HEK293T (cell line): ENCODE data around the gene ZNF597.

Source experiments
- ARNT ChIP-seq: fragments of 450-650 bp; IDR thresholded peaks from 2 replicates; pipeline ENCODE4 v1.6.1; 2017; ENCODE audit warnings: mild to moderate bottlenecking
- BHLHE40 ChIP-seq: fragments of 450-650 bp; IDR thresholded peaks from 2 replicates; pipeline ENCODE4 v1.6.1; 2016; ENCODE audit warnings: mild to moderate bottlenecking, moderate library complexity, borderline replicate concordance
- FOXA1 ChIP-seq: fragments of 450-650 bp; IDR thresholded peaks from 2 replicates; pipeline ENCODE4 v1.6.1; 2016; ENCODE audit warnings: mild to moderate bottlenecking
- FOXK2 ChIP-seq: fragments of 450-650 bp; IDR thresholded peaks from 2 replicates; pipeline ENCODE4 v1.6.1; 2016; ENCODE audit warnings: mild to moderate bottlenecking
- NFRKB ChIP-seq: fragments of 450-650 bp; IDR thresholded peaks from 2 replicates; pipeline ENCODE4 v1.6.1; 2016; ENCODE audit warnings: mild to moderate bottlenecking, moderate library complexity
- PKNOX1 ChIP-seq: fragments of 450-650 bp; IDR thresholded peaks from 2 replicates; pipeline ENCODE4 v1.6.1; 2016
- TARDBP ChIP-seq: fragments of 450-650 bp; IDR thresholded peaks from 2 replicates; pipeline ENCODE4 v1.6.1; 2016

- no peak for TF ChIP-seq FOXA1
- no peak for TF ChIP-seq ARNT
- TF ChIP-seq TARDBP: no peak
- no peak for TF ChIP-seq FOXK2
- no peak for TF ChIP-seq BHLHE40
- no peak for TF ChIP-seq NFRKB
- no peak for TF ChIP-seq PKNOX1
These were observed 44.5 kb upstream of the ZNF597 start for GRCh38 chr16:3487521-3488410.
